GM19438 (cell line): ENCODE data around the gene LZTR1.

Source experiments
- ATAC-seq: cut with Tn5 transposase; IDR thresholded peaks from one replicate; pipeline ENCODE4 v1.9.1; 2021; ENCODE audit warnings: low read depth; ENCODE audit not compliant: unreplicated experiment

Gene LZTR1

DNA sequence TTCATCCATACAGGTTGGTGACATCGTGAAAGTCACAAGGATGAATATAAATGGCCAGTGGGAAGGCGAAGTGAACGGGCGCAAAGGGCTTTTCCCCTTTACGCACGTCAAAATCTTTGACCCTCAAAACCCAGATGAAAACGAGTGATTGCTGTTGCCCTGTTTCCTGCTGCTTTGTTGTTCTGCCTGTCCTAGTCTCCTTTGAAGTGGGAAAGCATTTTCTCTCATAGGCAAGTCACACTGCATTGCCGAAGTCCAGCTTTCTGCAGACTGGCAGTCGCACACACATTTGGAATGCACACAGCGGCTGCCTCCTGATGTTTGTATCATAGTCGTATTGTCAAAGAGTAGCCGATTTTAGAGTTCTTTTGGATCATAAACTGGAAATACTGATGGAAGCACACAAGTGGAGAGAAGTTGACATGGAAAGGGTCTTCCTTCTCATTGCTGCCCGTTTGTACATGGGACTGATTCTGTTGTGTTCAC is 32.4 kb upstream of the LZTR1 start:
- ATAC-seq, result no peak

DNA sequence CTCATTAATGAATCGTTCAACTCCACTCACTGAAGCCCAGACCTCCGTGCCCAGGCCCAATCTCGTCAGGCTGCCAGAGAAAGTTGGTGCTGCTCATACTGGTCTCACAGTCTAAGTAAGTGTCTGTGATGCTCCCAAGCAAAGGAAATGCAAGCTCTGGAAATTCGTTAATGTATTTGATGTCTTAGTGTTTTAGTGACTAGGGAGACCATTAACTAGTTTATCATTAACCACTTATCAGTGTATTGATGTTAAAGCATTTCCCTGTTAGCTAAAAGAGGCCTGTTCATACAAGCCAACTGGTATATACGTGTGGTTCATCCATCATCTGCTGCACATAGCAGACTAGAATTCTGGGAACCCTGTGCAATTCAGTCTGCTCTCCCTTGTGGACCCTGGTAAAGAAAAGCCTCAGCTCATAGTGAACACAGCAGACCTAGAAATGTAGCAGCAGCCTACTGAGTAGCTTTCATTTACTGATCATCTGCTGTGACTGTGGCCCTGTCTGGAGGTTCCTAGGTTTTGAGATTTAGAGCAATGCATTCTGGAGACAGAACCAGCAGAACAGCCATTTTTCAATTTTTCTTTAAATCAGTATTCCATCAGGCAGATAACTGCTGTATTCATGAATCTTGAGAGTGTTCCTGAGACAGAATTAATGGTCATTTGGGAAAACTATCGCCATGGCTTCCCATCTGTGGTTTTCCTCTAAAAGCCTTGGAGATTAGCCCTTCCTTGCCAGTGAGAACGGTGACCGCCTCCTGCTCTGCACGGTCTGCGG is 30.8 kb upstream of the LZTR1 start:
- ATAC-seq, result no peak

DNA sequence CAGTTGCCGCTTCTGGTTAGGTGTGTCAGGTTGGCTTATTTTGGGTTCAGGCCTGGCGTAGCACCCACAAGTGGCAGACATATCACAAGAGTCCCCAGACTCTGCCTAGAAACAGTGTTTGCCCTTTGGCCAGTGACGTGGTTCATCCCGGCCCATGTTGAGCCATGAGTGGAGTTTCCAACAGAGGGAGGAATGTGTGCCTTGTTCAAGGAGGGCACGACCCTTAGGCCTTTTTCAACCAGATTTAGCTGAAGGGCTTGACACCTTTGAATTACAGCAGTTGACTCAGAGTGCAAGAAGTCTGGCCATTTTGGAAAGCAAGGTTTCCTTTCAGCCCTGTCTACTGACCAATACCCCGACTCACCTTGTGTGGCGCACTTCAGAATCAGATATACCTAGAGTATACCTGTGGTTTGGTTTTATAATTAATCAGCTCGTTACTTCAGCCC is 30.1 kb upstream of the LZTR1 start:
- ATAC-seq, result no peak

DNA sequence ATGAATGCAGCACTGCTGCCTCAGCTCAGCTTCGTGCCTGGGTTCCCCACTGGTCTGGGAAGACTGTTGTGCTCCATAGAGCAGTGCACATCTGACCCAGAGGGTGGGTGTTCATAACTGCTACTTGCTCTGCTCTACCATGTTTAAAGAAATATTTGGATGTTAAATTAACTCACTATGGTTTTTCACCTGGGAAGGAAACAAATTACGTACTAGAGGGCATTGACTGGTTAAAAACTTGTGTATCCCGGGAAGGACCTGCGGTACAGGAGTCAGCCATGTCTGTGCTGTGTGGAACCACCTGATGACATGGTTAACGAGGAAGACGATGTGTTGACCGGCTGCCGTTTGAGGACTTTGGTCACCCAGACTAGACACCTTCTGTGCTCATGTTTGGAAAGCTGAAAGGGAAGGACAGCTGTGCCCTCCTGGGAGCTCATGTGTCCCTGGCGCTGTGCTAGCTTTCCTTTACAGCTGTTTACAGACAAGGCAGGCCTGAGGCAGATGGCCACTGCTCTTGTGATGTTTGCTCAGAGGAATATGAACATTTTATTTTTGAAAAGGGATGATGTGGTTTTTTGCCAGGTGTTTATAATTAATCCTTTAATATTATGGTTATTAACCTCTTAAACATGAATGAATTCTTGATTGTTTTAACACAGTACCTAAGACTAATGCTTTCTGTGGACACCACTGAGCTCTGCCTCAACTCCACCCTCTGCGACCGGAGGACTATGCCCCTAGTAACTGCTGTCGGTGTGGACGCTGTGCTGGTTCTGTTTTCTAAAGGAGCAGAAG is 29.4 kb upstream of the LZTR1 start:
- no peak for ATAC-seq

DNA sequence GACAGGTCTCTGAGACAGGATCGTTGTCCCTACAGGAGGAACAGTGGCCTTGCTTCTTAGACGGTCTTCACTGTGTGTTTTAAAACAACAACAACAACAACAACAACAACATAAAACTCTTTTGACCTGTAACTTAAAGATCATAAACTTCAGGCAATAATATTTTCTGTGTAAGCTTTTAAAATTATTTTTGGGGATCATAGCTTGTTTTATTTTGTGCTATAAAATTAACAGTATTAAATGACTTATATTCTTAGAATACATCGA is 28.8 kb upstream of the LZTR1 start:
- ATAC-seq, result no peak

DNA sequence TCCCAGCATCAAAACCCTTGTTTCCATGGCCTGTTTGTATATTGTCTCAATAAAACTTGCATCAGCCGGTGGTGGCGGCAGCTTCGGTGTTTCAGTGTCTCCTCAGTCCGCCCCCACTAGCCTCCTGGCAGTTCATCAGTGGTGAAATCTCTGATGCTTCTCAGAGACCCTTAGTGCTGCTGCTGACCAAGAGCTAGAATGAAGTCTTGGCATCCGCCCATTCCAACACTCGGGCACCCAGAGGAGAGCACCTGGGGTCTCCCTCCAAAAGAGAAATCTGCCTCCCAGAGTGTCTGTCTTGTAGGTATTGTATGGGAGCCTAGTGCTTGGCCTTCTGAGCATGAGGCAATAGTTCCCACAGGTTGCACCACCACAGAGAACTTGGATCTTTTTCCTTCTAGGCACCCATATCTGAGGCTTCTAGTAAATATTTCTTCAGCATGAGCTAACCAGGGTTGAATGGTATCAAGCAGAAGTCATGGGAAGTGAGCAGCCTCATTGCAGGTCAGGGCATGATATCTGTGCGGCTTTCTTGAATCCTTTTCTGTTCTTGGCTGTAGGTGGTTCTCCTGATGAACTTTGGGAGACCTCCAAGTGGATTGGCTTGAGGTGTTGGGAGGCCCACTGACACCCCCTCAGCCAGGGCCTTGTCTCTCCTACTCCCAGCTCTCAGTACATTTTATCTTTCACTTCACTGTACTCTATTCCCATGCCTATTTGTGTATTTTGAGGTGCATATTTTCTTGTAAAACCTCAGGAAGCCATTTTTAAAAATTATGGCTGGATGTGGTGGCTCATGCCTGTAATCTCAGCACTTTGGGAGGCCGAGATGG is 28.2 kb upstream of the LZTR1 start:
- ATAC-seq, result no peak

DNA sequence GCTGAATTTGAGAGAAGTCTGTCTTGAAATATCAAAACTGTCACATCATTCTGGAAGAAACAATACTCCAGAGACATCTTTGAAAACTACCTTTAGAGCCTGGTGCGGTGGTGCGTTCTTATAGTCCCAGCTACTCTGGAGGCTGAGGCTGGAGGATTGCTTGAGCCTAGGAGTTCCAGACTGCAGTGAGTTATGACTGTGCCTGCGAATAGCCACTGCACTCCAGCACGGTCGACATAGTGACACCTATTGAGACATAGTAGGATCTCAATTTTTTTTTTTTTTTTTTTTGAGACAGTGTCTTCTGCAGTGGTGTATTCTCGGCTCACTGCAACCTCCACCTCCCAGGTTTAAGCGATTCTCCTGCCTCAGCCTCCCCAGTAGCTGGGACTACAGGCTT is 26.5 kb upstream of the LZTR1 start:
- ATAC-seq, result no peak

DNA sequence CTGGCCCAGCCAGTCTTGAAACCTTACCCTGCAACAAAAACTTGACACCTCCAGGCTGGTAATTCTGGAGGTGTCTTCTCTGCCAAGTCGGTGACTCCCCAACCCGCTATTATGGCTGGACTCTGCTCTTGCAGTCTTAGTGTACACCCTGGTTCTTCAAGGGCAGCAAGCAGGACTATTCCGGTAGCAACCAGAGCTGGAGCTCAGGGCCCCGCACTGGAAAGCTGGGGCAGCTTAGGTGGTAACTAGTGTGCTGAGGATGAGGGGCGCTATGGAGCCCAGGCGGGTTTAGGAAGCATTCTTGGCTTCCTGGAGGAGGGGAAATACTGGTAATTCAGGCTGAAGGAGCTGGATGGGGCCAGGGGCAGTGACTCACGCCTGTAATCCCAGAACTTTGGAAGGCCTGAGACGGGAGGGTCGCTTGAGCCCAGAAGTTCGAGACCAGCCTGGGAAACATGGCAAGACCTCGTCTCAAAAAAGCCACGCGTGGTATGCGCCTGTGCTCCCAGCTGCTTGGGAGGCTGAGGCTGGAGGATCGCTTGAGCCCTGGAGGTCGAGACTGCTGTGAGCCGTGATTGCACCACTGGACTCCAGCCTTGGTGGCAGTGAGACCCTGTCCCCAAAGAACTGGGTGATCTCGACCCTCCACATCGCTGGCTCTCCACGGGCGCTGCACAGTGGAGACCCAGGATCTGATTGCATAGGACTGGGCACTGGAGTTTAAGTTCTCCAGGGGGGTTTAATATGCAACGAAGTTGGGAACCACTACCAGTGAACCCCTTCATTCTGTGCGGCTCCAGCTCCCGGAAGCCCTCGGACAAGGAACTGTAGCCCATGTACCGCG is 25.6 kb upstream of the LZTR1 start:
- ATAC-seq, result no peak

DNA sequence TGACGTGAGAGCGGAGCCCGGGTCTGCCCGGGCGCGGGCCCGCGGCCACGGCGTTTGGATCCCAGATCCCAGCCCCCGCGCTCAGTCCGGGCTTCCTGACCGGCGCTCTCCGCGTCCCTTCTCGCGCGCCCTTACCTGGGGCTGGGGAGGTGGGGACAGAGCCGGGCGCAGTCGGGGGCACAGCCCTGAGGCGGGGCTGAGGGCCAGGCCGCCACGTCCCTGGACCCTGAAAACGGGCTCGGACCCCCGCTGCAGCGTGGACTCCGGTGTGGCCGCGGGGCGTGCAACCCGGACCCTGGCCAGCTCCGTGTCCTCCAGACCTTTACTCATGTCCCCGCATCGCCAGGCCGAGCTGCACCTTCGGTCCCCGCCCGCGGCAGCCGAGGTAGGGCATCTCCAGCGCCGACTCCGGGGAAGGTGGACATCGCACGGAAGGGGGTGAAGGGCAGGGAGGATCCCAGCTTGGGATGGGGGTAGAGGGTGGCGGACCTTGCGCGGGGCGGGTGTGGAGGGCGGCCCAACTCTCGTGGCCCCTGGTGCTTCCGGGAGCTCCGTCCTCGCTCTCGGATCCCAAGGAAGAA is 24.9 kb upstream of the LZTR1 start:
- no peak for ATAC-seq

DNA sequence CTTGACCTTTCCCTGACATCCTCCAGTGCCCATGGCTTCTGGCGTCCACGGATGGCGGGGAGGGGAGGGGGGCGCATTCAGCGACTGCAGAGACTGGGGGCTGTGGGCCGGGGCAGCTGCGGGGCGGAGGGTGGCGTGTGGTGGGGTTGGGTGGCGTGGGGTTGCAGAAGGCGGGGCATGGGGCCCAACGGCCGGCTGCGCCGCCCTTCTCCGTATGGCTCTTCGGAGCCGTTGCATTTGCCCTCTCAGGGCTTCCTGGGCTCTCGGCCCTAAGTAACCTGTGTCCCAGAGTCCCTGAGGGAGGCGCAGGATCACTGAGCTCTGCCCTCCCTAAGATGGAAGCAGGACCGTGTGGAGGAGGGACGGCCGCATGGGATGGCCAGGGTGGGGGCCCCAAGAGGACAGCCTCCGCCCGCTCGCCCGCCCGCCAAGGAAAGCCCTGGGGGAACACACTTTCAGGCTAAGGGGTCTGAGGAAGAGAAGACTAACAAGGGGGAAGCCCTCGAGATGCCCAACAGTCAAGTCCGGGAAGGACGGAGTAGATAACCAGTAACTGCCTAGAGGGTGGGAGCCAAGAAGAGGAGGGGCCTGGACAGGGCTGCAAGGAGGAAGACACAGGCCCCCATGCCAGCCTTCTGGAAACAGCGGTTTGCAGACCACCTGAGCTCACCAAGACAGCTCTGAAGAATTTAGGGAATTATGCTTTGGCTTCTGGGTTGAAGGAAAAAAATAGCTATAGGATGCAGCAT is 24.2 kb upstream of the LZTR1 start:
- no peak for ATAC-seq

DNA sequence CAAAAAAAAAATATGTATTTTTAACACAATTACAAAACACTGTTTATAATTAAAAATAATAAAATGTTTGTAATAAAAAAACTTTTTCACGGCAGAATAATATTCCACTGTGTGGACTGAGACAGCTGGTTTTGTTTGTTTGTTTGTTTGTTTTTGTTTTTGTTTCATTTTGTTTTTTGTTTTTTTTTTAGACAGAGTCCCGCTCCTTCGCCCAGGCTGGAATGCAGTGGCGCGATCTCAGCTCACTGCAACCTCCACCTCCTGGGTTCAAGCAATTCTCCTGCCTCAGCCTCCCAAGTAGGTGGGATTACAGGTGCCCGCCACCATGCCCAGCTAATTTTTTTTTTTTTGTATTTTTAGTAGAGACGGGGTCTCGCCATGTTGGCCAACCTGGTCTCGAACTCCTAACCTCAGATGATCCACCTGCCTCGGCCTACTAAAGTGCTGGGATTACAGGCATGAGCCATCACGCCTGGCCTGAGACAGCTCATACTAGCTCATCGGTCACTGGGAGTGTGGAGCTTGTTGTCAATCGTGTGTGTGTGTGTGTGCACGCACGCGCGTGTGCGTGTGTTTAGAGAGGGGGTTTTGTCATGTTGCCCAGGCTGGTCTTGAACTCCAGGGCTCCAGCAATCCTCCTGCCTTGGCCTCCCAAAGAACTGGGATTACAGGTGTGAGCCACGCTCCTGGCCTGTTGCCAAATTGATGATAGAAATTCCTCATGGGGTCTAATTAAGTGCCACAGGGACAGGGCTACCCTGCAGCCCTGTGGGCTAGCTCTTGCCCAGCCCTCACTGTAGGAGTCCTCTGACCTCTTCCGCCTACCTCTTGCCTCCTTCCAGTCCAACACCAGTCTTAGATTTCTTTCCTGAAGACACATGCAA is 22.3 kb upstream of the LZTR1 start:
- ATAC-seq, result no peak

DNA sequence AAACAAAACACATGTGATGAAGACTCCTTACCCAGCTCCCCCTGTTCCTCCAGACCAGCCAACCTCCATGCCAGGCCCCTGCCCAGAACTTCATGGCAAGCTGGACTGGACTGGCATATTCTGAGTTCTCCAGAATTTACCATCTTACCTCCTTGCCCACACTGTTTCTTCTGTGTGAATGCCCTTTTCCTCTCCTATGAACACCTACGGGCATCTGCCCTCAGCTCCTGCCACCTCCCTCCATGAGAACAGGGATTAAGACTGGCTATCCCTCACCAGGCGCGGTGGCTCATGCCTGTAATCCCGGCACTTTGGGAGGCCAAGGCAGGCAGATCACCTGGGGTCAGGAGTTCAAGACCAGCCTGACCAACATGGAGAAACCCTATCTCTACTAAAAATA is 21.5 kb upstream of the LZTR1 start:
- no peak for ATAC-seq

DNA sequence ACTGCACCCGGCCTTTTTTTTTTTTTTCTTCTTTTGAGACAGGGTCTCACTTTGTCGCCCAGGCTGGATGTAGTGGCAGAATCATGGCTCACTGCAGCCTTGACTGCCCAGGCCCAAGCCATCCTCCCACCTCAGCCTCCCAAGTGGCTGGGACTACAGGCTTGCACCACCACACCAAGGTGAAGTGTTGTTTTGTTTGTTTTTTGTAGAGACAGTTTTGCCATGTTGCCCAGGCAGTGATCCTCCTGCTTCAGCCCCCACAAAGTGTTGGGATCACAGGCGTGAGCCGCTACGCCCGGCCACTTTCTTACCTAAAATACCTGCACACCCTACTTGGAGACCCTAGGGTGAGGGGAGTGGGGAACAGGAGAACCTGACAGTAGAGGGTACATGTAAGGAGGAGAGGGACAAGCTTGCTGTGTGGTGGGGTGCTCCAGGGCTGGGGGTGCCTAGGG is 19.6 kb upstream of the LZTR1 start:
- ATAC-seq, result no peak

DNA sequence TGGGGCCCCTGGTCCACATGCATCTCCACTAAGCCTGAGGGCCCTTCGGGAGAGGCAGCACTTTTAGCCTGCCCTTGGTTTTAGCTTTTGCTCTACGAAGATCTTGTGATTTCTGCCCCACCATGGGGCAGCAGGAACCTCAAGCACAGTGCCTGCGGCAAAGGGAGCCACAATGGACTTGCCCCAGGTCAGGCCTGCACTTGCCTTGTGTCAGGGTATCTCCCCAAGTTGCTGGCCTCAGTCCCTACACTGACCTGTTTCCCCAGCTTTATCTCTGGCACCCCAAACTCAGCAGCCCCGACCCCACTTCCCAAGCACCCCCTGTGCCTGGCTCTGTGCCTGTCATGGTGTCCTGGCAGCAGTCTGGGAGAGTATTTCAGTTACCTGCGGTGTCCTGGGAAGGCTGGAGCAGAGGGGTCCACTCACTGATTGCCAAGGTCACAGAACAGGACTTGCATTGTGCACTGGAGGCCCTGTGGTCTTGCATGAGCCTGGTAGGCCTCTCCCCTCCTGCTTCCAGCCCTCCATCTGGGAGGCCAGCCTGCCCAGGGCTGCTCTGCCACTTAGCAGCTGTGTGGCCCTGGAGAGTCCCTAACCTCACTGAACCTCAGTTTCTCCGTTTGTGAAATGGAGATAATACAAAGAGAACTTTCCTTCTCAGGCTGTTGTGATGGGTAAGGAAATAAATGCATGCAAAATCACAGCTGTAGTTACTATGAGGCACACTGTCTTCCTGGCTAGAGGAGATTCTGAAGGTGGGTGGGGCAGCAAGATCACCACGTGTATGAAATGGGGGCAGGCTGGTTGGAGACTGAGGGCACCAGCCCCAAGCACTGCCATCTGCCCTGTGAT is 18.7 kb upstream of the LZTR1 start:
- ATAC-seq, result no peak

DNA sequence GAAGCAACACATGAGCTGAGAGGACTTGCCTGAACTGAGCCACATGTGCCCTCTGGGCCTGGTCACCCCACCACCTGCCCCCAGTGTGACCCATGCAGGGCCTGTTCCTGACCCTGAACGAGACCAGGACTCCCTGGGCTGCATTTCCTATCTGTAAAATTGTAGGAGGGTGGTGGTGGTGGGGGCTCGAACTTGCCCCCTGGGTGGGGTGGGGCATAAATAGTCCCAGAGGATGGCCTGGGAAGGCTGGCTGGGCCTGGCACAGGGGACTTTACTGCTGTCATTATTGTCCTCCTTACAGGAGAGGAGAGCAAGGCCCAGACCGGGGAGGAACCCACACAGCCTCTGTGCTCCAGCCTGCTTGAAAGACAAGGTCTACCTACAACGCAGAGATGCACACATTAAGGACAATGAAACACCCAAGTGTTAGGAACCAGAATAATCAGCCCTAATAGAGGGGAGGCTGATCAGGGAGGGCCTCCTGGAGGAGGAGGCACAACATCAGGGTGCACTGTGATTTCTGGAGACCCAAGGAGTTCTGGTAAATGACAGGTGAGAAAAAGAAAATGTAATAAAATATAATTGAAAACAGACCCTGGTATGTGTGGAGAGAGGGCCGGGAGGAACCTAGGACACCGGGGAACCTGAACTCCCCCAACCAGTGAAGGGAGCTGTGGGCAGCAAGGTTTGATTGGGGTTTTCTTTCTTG is 17.9 kb upstream of the LZTR1 start:
- ATAC-seq, result no peak

DNA sequence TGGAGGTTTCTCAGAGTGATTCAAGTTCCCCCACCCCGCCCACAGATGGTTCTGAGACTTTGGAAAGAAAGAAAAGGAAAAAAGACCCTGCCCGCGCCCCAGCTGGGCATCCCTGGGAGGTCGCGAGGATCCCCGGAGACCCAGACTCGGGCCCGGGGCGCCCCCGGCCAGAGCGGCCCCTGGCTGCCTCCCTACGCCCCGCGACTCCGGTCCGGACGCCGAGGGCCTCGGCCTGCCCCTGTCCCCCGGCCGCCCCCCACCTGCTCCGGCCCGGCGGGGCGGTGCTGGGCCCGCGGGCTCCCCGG is 17.3 kb upstream of the LZTR1 start:
- ATAC-seq, result no peak
